Stimulated activated CD8-positive, alpha-beta memory T cell treated with anti-CD3 and anti-CD28 coated beads, Interleukin-7, amount 100 ng/mL, for 24 hours (primary cell): ENCODE measurements around the gene AHRR.
A peak's percentile ranks its signal among the peaks of the same experiment; 100 is the strongest.

Experiments used
- DNase-seq: peaks from one replicate; pipeline ENCODE4 v3.0.0-alpha.2; 2020; ENCODE audit warnings: low read depth

AHRR gene

GRCh38 chr5:443239-444151, 122.0 kb downstream of the AHRR start:
- DNase-seq: no peak

GRCh38 chr5:444226-444625, 122.7 kb downstream of the AHRR start:
- DNase-seq: no peak

- no peak for DNase-seq
Measured at GRCh38 chr5:445591-445990, 124.1 kb downstream of the AHRR start.

- no peak for DNase-seq
Measured at GRCh38 chr5:446066-446882, 124.8 kb downstream of the AHRR start.

- no peak for DNase-seq
Measured at GRCh38 chr5:446883-447263, 125.4 kb downstream of the AHRR start.

- no peak for DNase-seq
Measured at GRCh38 chr5:447501-447900, 126.0 kb downstream of the AHRR start.

GRCh38 chr5:448061-448765, 126.7 kb downstream of the AHRR start:
- DNase-seq: no peak

GRCh38 chr5:448766-449090, 127.2 kb downstream of the AHRR start:
- no peak for DNase-seq

- no peak for DNase-seq
Measured at GRCh38 chr5:449151-449550, 127.6 kb downstream of the AHRR start.

- DNase-seq: no peak
Measured at GRCh38 chr5:451587-452458, 130.3 kb downstream of the AHRR start.

GRCh38 chr5:452978-453710, 131.6 kb downstream of the AHRR start:
- no peak for DNase-seq

- no peak for DNase-seq
Measured at GRCh38 chr5:453725-454481, 132.4 kb downstream of the AHRR start.

GRCh38 chr5:454936-455335, 133.4 kb downstream of the AHRR start:
- DNase-seq: no peak

GRCh38 chr5:455806-456205, 134.3 kb downstream of the AHRR start:
- DNase-seq: no peak

- no peak for DNase-seq
Measured at GRCh38 chr5:456351-457194, 135.1 kb downstream of the AHRR start.

- no peak for DNase-seq
Measured at GRCh38 chr5:457195-457961, 135.9 kb downstream of the AHRR start.

- DNase-seq: peak; percentile 46
Measured at GRCh38 chr5:458547-459353, 137.2 kb downstream of the AHRR start.
